HG03565 (cell line): Measurements from ENCODE around the gene PUS3.
A peak's percentile ranks its signal among the peaks of the same experiment; 100 is the strongest.

Experiments
- ATAC-seq: cut with Tn5 transposase; IDR thresholded peaks from one replicate; pipeline ENCODE4 v1.9.1; 2021; ENCODE audit warnings: mild to moderate bottlenecking, moderate library complexity; ENCODE audit not compliant: unreplicated experiment

Gene PUS3

GRCh38 chr11:125902927-125903710 is at the start of gene PUS3:
Gene PUS3 (minus strand): TSS chr11:125903206. CDS start chr11:125896284, 6,922 bp downstream.
- peak; percentile 98 for ATAC-seq

- ATAC-seq = no peak
Measured at GRCh38 chr11:125952559-125952958, 49.6 kb upstream of the PUS3 start.

GRCh38 chr11:125951731-125952130 is 48.7 kb upstream of the PUS3 start:
- ATAC-seq = no peak

- ATAC-seq = no peak
Measured at GRCh38 chr11:125950696-125951651, 48.0 kb upstream of the PUS3 start.

GRCh38 chr11:125950178-125950490 is 47.1 kb upstream of the PUS3 start:
- no peak for ATAC-seq

- no peak for ATAC-seq
Measured at GRCh38 chr11:125949271-125950177, 46.5 kb upstream of the PUS3 start.

GRCh38 chr11:125948278-125949051 is 45.5 kb upstream of the PUS3 start:
- ATAC-seq = no peak

- ATAC-seq = no peak
Measured at GRCh38 chr11:125947419-125948277, 44.6 kb upstream of the PUS3 start.

- ATAC-seq = no peak
Measured at GRCh38 chr11:125946712-125947418, 43.9 kb upstream of the PUS3 start.

GRCh38 chr11:125945797-125946520 is 43.0 kb upstream of the PUS3 start, which contains the start of gene VSIG10L2:
Gene VSIG10L2 (plus strand): TSS chr11:125946044. CDS start chr11:125946056, 12 bp downstream.
- no peak for ATAC-seq

GRCh38 chr11:125945011-125945796 is 42.2 kb upstream of the PUS3 start:
- no peak for ATAC-seq

- ATAC-seq = no peak
Measured at GRCh38 chr11:125944350-125945010, 41.5 kb upstream of the PUS3 start.

- no peak for ATAC-seq
Measured at GRCh38 chr11:125943661-125944349, 40.8 kb upstream of the PUS3 start.

GRCh38 chr11:125942771-125943428 is 39.9 kb upstream of the PUS3 start:
- ATAC-seq = no peak
